ENCODE measurements around the gene MYLK.
"Not testable (repeated sequence)": the region's sequence is repeated elsewhere in the genome, so short reads cannot be mapped to it uniquely, and the experiment has no call there.

The MYLK gene

GRCh38 chr3:123750209-123750608 lies 133.9 kb downstream of the MYLK start:
- no peak for DNase-seq (ENCODE audit: low spot score)

GRCh38 chr3:123749711-123750110 lies 134.4 kb downstream of the MYLK start:
- DNase-seq (ENCODE audit: low spot score) = no peak

- DNase-seq (ENCODE audit: low spot score) = peak; percentile 45
Measured at GRCh38 chr3:123745184-123745855, 138.8 kb downstream of the MYLK start.

- no peak for DNase-seq (ENCODE audit: low spot score)
Measured at GRCh38 chr3:123744064-123744463, 140.1 kb downstream of the MYLK start.

- no peak for DNase-seq (ENCODE audit: low spot score)
Measured at GRCh38 chr3:123743121-123743520, 141.0 kb downstream of the MYLK start.

- no peak for DNase-seq (ENCODE audit: low spot score)
Measured at GRCh38 chr3:123741041-123741511, 143.1 kb downstream of the MYLK start.

GRCh38 chr3:123740391-123740822 lies 143.7 kb downstream of the MYLK start:
- no peak for DNase-seq (ENCODE audit: low spot score)

- DNase-seq (ENCODE audit: low spot score) = no peak
Measured at GRCh38 chr3:123739754-123740153, 144.4 kb downstream of the MYLK start.

- no peak for DNase-seq (ENCODE audit: low spot score)
Measured at GRCh38 chr3:123739106-123739505, 145.0 kb downstream of the MYLK start.

- DNase-seq (ENCODE audit: low spot score) = not testable (repeated sequence)
Measured at GRCh38 chr3:123738522-123738921, 145.6 kb downstream of the MYLK start.

GRCh38 chr3:123737168-123737567 lies 147.0 kb downstream of the MYLK start:
- no peak for DNase-seq (ENCODE audit: low spot score)

GRCh38 chr3:123735456-123735855 lies 148.7 kb downstream of the MYLK start:
- DNase-seq (ENCODE audit: low spot score) = no peak

GRCh38 chr3:123734527-123734902 lies 149.6 kb downstream of the MYLK start:
- DNase-seq (ENCODE audit: low spot score) = no peak

GRCh38 chr3:123733805-123734526 lies 150.2 kb downstream of the MYLK start:
- DNase-seq (ENCODE audit: low spot score) = no peak

- DNase-seq (ENCODE audit: low spot score) = no peak
Measured at GRCh38 chr3:123733341-123733740, 150.8 kb downstream of the MYLK start.

- no peak for DNase-seq (ENCODE audit: low spot score)
Measured at GRCh38 chr3:123732447-123732846, 151.7 kb downstream of the MYLK start.

- DNase-seq (ENCODE audit: low spot score) = no peak
Measured at GRCh38 chr3:123730829-123731228, 153.3 kb downstream of the MYLK start.

GRCh38 chr3:123728991-123729390 lies 155.1 kb downstream of the MYLK start:
- no peak for DNase-seq (ENCODE audit: low spot score)

GRCh38 chr3:123728014-123728413 lies 156.1 kb downstream of the MYLK start:
- DNase-seq (ENCODE audit: low spot score) = no peak

GRCh38 chr3:123725652-123726400 lies 158.3 kb downstream of the MYLK start:
- no peak for DNase-seq (ENCODE audit: low spot score)

- no peak for DNase-seq (ENCODE audit: low spot score)
Measured at GRCh38 chr3:123724306-123724705, 159.8 kb downstream of the MYLK start.

GRCh38 chr3:123723522-123724168 lies 160.5 kb downstream of the MYLK start:
- peak; percentile 95 for DNase-seq (ENCODE audit: low spot score)
